SK-N-SH (cell line): ENCODE data around the gene OGFOD2. TPM values are rescaled to one million over a fixed set of nuclear protein-coding genes. Genes with fewer than 3 reads are reported as not detected.

Experiments
- CTCF ChIA-PET: fragments of 300-600, 350-600 bp; formaldehyde crosslinking; extraction: SDS; loops from one replicate; lab custom pipeline; 2021; lab: Yijun Ruan, JAX
- POLR2A ChIA-PET: fragments of 350-600 bp; sonication (Branson Sonifier 250); formaldehyde crosslinking; extraction: SDS; loops from one replicate; lab custom pipeline; 2020; ENCODE audit warnings: antibody characterized with exemption, inconsistent platforms; lab: Yijun Ruan, JAX
- DNase-seq: peaks from one replicate; pipeline ENCODE4 v3.0.0; 2012
- H2AFZ ChIP-seq: fragments of 200-600 bp; sonication (generic); 2 replicates; pipeline ENCODE4 v1.8.1; 2016; ENCODE audit warnings: antibody characterized with exemption, mild to moderate bottlenecking, low read depth
- H3F3A ChIP-seq: fragments of 200-600 bp; sonication (generic); replicated peaks from 2 replicates; pipeline ENCODE3; 2016; ENCODE audit warnings: antibody characterized with exemption, mild to moderate bottlenecking; ENCODE audit not compliant: insufficient read depth
- H3K27ac ChIP-seq, 2 experiments: fragments of 200-500 bp in 1 of 2; fragments of 200-600 bp in 1 of 2; sonication (Bioruptor generic) in 1 of 2; sonication (generic), shearing (Covaris generic) in 1 of 2; 2 replicates each; pipeline versions ENCODE4 v1.5.1 to v1.6.1; 2014 to 2016; ENCODE audit warnings: low read depth in 2 of 2, inconsistent platforms in 1 of 2, low read length in 1 of 2, mild to moderate bottlenecking in 1 of 2, mixed read lengths in 1 of 2
- H3K27me3 ChIP-seq: fragments of 200-600 bp; sonication (generic), shearing (Covaris generic); 2 replicates; pipeline ENCODE4 v1.6.1; 2016; ENCODE audit warnings: mixed run types; ENCODE audit not compliant: insufficient read depth
- H3K36me3 ChIP-seq, 2 experiments: fragments of 200-500 bp in 1 of 2; fragments of 200-600 bp in 1 of 2; sonication (Bioruptor generic) in 1 of 2; sonication (generic) in 1 of 2; replicated peaks in 1 of 2; 2 replicates each; pipeline versions ENCODE3 to v1.5.1; 2014 to 2016; ENCODE audit warnings: low read length in 1 of 2, mild to moderate bottlenecking in 1 of 2; ENCODE audit not compliant: insufficient read depth in 2 of 2, control insufficient read depth in 1 of 2
- H3K4me1 ChIP-seq, 2 experiments: fragments of 200-500 bp in 1 of 2; fragments of 200-600 bp in 1 of 2; sonication (Bioruptor generic) in 1 of 2; sonication (generic), shearing (Covaris generic) in 1 of 2; 2 replicates each; pipeline versions ENCODE4 v1.5.1 to v1.6.1; 2014 to 2016; ENCODE audit warnings: low read depth in 1 of 2, low read length in 1 of 2, mixed run types in 1 of 2; ENCODE audit not compliant: insufficient read depth in 2 of 2, control insufficient read depth in 1 of 2
- H3K4me2 ChIP-seq: fragments of 200-600 bp; sonication (generic), shearing (Covaris generic); 2 replicates; pipeline ENCODE4 v1.6.1; 2017; ENCODE audit warnings: mixed run types
- H3K4me3 ChIP-seq, 2 experiments: fragments of 200-500 bp in 1 of 2; fragments of 200-600 bp in 1 of 2; sonication (Bioruptor generic) in 1 of 2; sonication (generic), shearing (Covaris generic) in 1 of 2; 2 replicates each; pipeline versions ENCODE4 v1.5.1 to v1.8.1; 2014 to 2016; ENCODE audit warnings: low read depth in 2 of 2, inconsistent platforms in 1 of 2, low read length in 1 of 2, mild to moderate bottlenecking in 1 of 2, mixed read lengths in 1 of 2, moderate library complexity in 1 of 2
- H3K79me2 ChIP-seq: fragments of 200-600 bp; sonication (generic); 2 replicates; pipeline ENCODE4 v1.8.1; 2017; ENCODE audit warnings: mild to moderate bottlenecking; ENCODE audit not compliant: insufficient read depth
- H3K9ac ChIP-seq: fragments of 200-600 bp; sonication (generic); 2 replicates; pipeline ENCODE4 v1.6.1; 2017; ENCODE audit warnings: mixed run types
- H3K9me2 ChIP-seq: fragments of 200-600 bp; sonication (generic); 2 replicates; pipeline ENCODE4 v1.6.1; 2017; ENCODE audit warnings: mixed run types
- H3K9me3 ChIP-seq: fragments of 200-600 bp; sonication (generic); 2 replicates; pipeline ENCODE4 v1.6.1; 2017; ENCODE audit warnings: mixed run types, mild to moderate bottlenecking, moderate library complexity
- H4K20me1 ChIP-seq: fragments of 200-600 bp; sonication (generic); 2 replicates; pipeline ENCODE4 v1.6.1; 2017; ENCODE audit warnings: mild to moderate bottlenecking, mixed run types; ENCODE audit not compliant: insufficient read depth
- EZH2phosphoT487 ChIP-seq: fragments of 200-600 bp; sonication (generic); IDR thresholded peaks from 2 replicates; pipeline ENCODE4 v1.6.1; 2017; ENCODE audit warnings: low read depth, mixed run types, mild to moderate bottlenecking, antibody characterized with exemption, moderate library complexity, borderline replicate concordance
- FOXJ3 ChIP-seq: sonication (generic); formaldehyde crosslinking; IDR thresholded peaks from 2 replicates; pipeline ENCODE4 v1.5.1; 2020; ENCODE audit warnings: mild to moderate bottlenecking, missing genetic modification reagents
- FOXM1 ChIP-seq: IDR thresholded peaks from 2 replicates; pipeline ENCODE4 v1.4.0; 2012; ENCODE audit warnings: low read depth, mild to moderate bottlenecking
- MAX ChIP-seq: IDR thresholded peaks from 2 replicates; pipeline ENCODE4 v1.4.0; 2012; ENCODE audit warnings: low read depth
- MXI1 ChIP-seq: IDR thresholded peaks from 2 replicates; pipeline ENCODE4 v1.6.1; 2012; ENCODE audit warnings: mild to moderate bottlenecking, low read depth, low read length, improper control_type of control experiment
- RXRA ChIP-seq: IDR thresholded peaks from 2 replicates; pipeline ENCODE4 v1.4.0; 2012; ENCODE audit warnings: low read depth, mild to moderate bottlenecking, borderline replicate concordance
- TAF1 ChIP-seq: IDR thresholded peaks from 2 replicates; pipeline ENCODE4 v1.6.1; 2012; ENCODE audit warnings: low read depth, mild to moderate bottlenecking, low read length, moderate library complexity, borderline replicate concordance
- WGBS: methylation state at CpG from one replicate; pipeline ENCODE4 v1.1.6; 2017; ENCODE audit warnings: low lambda C conversion rate; 5-methylcytosine and 5-hydroxymethylcytosine counted together
- polyA plus RNA-seq, 3 experiments: library from polyadenylated mRNA; depleted of rRNA; stranded (reverse); fragments of >200 nt; gene quantifications; 2 replicates each; pipeline ENCODE4 v1.2.3, GENCODE V29; 2012
- TF ChIP-seq, protein P1 (sequence below): fragments of 150-350 bp; IDR thresholded peaks from 2 replicates; pipeline ENCODE4 v1.6.1; 2017; ENCODE audit warnings: antibody characterized with exemption, low read length, low read depth, borderline replicate concordance
- TF ChIP-seq, protein P2 (sequence below): fragments of 200-600 bp; sonication (generic); IDR thresholded peaks from 2 replicates; pipeline ENCODE4 v1.6.1; 2017; ENCODE audit warnings: antibody characterized with exemption, mild to moderate bottlenecking, moderate library complexity

Gene OGFOD2
- polyA plus RNA-seq, 1 of the 3 experiments (the other 2 are of a cell fraction): 22.0 TPM

DNA sequence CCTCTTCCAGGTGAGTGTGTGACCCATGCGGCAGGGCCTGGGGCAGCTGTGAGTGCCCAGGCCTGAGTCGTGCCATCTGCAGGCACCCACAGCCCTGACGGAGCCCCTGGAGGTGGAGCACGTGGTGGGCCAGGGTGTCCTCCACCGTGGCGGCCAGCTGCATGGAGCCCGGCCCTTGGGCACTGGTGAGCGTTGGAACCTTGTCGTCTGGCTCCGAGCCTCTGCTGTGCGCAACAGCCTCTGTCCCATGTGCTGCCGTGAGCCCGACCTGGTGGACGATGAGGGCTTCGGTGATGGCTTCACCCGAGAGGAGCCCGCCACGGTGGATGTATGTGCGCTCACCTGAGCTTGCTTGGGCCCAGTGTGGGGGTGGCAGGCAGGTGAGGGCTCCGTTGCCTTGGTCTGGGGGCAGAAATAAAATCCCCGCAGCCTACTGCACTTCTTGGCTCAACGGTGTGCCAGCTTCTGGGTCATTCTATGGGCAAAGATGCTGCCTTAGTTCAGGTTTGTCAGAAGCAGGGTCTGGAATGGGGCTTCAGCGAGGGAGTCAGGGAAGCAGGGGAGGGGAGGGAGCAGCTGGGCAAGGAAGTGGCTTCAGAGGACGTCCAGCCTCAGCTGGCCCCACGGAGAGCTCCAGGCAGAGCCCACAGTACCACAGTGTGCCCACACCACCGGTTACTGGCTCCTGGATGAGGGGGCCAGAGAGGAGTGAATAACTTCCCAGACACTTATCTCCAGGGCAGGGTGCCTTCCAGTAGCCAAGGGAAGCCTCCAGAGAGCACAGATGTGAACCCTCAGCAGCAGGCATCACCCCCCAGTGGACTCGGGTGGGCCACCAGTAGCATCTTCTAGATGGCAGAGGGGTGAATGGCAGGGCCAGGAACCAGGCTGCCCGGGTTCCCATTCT, 4.2 kb downstream of the OGFOD2 start:
- CTCF ChIA-PET: interaction anchor here (0.6 to 5.0 kb wide), 3 partner anchors 9 to 259 kb away, joined by 4 to 25 read pairs (median 5); no protein-coding TSS in a partner anchor
- TF ChIP-seq FOXM1: no peak
- TF ChIP-seq, protein P1, sequence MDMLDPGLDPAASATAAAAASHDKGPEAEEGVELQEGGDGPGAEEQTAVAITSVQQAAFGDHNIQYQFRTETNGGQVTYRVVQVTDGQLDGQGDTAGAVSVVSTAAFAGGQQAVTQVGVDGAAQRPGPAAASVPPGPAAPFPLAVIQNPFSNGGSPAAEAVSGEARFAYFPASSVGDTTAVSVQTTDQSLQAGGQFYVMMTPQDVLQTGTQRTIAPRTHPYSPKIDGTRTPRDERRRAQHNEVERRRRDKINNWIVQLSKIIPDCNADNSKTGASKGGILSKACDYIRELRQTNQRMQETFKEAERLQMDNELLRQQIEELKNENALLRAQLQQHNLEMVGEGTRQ: no peak
- WGBS: 80% methylated on average over 25 of the region's 28 CpGs
- Histone ChIP-seq H3K36me3 (peaks cover 0 to 22% of the 10 kb centered on the region in 2 experiments), H3K9me3 (no peaks in the 10 kb centered on the region), H3K4me2 (peak overlapping the region; percentile 96), H3K9ac (peak overlapping the region; percentile 92), H3K27me3 (no peaks in the 10 kb centered on the region), H3K9me2 (no peaks in the 10 kb centered on the region), H3K4me3 (peak overlapping the region; percentile 96), H3F3A (peaks cover 3% of the 10 kb centered on the region), H3K79me2 (peaks cover 79% of the 10 kb centered on the region), H4K20me1 (peaks cover 10% of the 10 kb centered on the region; the same call in 1 of the 2 replicates), H3K4me1 (peaks cover 13 to 46% of the 10 kb centered on the region in 2 experiments; a peak in 3 of 4 replicates), H3K27ac (peak overlapping the region; percentile 51 to 76; a peak in 2 of 4 replicates), H2AFZ (0 out of 2 replicates have a peak overlapping the region, but pooled peaks have one; percentile 45)
- peak; percentile 48 for DNase-seq
- POLR2A ChIA-PET: interaction anchor here (0.7 to 2.0 kb wide), 4 partner anchors 10 to 254 kb away, joined by 3 to 6 read pairs (median 4); partner anchors contain the start of genes MPHOSPH9 and MTRFR

GRCh38 chr12:122979908-122980182, 4.8 kb downstream of the OGFOD2 start:
- ChIA-PET CTCF (interaction anchor here (5.0 kb wide), 1 partner anchor 258 kb away, joined by 25 read pairs; no protein-coding TSS in a partner anchor), POLR2A (interaction anchor here (0.7 to 2.0 kb wide), 3 partner anchors 10 to 253 kb away, joined by 3 to 6 read pairs (median 6); partner anchors contain the start of genes MPHOSPH9 and MTRFR)
- TF ChIP-seq MAX (no peak), MXI1 (no peak), EZH2phosphoT487 (no peak), TAF1 (0 out of 2 replicates have a peak, but pooled peaks have one; percentile 7), RXRA (no peak), FOXJ3 (no peak)
- TF ChIP-seq, protein P2, sequence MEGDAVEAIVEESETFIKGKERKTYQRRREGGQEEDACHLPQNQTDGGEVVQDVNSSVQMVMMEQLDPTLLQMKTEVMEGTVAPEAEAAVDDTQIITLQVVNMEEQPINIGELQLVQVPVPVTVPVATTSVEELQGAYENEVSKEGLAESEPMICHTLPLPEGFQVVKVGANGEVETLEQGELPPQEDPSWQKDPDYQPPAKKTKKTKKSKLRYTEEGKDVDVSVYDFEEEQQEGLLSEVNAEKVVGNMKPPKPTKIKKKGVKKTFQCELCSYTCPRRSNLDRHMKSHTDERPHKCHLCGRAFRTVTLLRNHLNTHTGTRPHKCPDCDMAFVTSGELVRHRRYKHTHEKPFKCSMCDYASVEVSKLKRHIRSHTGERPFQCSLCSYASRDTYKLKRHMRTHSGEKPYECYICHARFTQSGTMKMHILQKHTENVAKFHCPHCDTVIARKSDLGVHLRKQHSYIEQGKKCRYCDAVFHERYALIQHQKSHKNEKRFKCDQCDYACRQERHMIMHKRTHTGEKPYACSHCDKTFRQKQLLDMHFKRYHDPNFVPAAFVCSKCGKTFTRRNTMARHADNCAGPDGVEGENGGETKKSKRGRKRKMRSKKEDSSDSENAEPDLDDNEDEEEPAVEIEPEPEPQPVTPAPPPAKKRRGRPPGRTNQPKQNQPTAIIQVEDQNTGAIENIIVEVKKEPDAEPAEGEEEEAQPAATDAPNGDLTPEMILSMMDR: no peak
- peak overlapping the region; percentile 96 for H3K4me3 ChIP-seq
- H3K4me1 ChIP-seq: peaks cover 13 to 46% of the 10 kb centered on the region in 2 experiments; a peak in 3 of 4 replicates
- WGBS: 16% methylated on average over 7 of the region's 7 CpGs
- peaks cover 78% of the 10 kb centered on the region for H3K79me2 ChIP-seq
- H3K9ac ChIP-seq: peak overlapping the region; percentile 92
- H3K27ac ChIP-seq: peak overlapping the region; percentile 51 to 76; a peak in 3 of 4 replicates
- DNase-seq: no peak
- H2AFZ ChIP-seq: peak overlapping the region; percentile 45
- H4K20me1 ChIP-seq: peaks cover 10% of the 10 kb centered on the region; the same call in 1 of the 2 replicates
- H3K9me3 ChIP-seq: no peaks in the 10 kb centered on the region
- no peaks in the 10 kb centered on the region for H3K27me3 ChIP-seq
- H3K4me2 ChIP-seq: peak overlapping the region; percentile 96
- peaks cover 0 to 25% of the 10 kb centered on the region in 2 experiments for H3K36me3 ChIP-seq
- no peaks in the 10 kb centered on the region for H3K9me2 ChIP-seq
- peaks cover 7% of the 10 kb centered on the region for H3F3A ChIP-seq
